GM18505 (cell line): ENCODE results near the gene PLET1.

Source experiments
- ATAC-seq: cut with Tn5 transposase; IDR thresholded peaks from one replicate; pipeline ENCODE4 v1.9.1; 2021; ENCODE audit not compliant: unreplicated experiment
- POLR2A ChIP-seq: IDR thresholded peaks from 4 replicates; pipeline ENCODE4 v1.6.1; 2011; ENCODE audit warnings: borderline replicate concordance; ENCODE audit not compliant: insufficient read depth, insufficient read length; ENCODE audit errors: extremely low read depth

The PLET1 gene, protein sequence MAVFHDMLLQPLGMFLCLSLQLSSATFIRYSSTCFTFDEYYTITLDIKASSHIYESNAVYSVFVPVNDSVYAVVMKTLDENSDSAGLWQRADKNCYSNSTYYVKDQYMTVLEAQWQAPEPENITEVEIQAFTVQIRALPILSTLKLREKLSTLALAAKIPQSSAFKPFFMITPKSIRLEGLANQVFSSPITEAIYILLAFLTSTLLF

DNA sequence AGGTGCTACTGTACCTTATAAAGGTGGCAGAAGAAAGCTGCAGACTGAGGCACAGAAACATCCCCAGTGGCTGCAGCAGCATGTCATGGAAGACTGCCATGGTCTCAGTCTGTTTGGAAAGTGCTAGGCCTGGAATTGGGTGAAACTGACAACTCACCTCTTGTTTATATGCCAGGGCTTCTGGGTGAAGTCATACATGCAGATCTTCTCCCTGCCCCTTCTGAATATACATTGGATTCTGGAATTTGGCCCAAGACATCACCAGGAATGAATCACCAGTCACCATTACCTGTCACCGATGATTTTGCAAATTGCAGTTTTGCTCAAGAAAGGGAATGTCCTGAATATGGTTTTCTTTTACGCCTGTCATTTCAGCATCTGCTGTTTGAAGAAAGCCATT is at the start of gene PLET1:
PLET1 (minus strand) TSS at position 371 of the 400 bp plus-strand sequence; CDS start at position 100, 271 bp downstream.
- no peak for ATAC-seq

DNA sequence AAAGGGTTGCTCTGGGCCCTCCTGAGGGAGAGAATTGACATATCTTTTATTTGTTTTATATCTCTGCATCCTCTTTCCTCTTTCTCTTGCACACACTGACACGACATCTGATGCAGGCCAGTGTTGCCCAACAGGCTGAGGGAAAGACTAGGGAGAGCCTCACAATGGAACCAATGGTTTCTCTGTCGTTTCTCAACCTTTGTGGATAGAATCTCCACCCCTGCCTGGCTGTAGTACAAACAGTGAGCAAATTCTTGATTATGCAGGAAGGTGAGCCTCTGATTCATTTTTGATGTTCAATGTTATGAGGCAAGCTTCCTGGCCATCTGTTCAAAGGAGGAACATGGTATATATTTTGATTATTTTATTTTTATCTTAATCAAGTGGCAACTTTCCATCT is 49.8 kb upstream of the PLET1 start:
- TF ChIP-seq POLR2A: no peak
- no peak for ATAC-seq

More for the DNA sequence above, at the start of gene PLET1:
- TF ChIP-seq POLR2A: no peak

DNA sequence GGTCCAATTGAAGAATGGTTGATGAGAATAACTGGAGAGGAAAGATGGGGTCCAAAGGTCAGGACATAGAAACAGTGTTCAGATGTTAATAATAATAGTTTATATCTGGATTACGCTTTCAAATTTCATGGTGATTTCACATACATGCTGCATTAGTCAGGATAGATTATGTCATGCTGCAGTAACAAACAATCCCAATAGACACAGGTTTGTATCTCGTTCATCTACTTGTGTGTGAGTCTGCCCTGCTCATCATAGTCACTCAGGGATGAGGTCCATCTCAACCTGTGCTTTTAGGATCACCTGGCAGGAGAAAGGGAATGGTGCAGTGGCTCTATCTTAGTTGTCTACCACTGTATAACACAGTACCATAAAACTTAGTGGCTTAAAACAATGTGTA is 48.0 kb upstream of the PLET1 start:
- ATAC-seq: no peak
- TF ChIP-seq POLR2A: no peak

DNA sequence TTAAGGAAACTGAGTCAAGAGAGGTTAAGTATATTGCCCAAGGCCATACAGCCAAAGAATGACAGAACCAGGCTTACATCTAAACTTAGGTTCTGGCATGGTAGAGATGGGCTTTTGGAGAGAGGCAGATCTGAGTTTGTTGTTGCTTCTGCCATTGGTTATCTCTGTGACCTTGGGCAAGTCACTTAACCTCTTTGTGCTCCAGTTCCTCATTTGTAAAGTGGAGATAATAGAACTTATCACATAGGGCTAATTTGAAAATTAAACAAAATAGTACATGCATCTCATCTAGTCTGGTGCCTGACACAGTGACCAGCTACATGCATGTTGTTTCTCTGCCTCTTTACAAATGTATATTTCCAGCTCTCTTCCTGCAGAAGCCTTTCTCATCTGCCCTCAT is 47.0 kb upstream of the PLET1 start:
- no peak for ATAC-seq
- no peak for TF ChIP-seq POLR2A

DNA sequence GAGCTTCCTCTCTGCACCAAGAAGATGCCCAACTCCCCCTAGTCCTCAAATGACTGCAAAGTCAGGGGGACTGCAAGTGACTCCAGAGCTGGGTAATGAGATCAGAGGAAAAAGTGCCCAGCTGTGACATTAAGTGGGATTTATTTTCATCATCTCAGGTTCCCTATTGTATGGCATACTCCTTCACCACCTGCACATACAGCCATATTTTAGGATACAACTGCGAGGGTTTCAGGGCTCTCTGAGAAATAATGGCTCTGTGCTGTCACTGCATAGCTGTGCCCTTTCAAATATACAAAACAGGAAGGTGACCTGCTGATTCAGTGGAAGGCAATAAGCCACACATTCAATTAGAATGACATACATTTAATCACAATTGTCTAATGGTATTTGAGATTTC is 45.6 kb upstream of the PLET1 start:
- TF ChIP-seq POLR2A: no peak
- no peak for ATAC-seq

DNA sequence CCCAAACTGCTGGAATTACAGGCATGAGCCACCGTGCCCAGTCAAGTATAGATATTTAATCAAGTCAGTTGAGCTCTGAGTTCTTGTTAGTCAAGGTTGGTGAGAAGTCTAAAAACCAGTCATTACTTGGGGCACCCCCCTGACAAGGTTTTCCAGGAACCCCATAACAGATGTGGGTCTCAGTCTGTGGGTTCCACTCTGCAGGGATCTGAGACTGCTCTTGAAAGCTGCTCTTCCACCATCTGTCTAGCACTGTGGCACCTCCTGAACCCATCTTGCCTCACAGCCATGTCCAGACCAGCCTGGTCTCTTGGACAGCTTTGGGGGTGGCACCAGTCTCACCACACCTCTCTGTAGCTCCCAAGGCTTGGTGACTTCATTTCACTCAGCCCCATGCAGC is 44.3 kb upstream of the PLET1 start:
- no peak for TF ChIP-seq POLR2A
- ATAC-seq: no peak

DNA sequence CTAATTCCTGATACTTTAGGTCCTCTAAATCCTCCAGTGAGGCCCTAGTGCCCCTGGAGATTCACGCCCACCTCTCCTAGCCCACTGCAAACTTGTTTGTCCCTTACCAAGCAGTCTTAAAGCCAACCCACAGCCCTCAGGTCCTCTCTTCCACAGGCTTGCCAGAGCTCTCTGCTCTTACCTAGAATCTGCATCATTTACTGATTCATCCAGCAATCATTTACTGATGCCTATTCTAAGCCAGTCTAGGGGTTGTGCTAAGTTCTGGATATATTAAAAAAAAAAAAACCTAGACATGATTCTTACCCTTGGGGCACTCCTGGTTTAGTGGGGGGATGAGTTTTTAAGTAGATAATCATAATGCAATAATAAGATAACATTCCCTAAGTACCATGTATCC is 43.0 kb upstream of the PLET1 start:
- no peak for ATAC-seq
- TF ChIP-seq POLR2A: no peak

DNA sequence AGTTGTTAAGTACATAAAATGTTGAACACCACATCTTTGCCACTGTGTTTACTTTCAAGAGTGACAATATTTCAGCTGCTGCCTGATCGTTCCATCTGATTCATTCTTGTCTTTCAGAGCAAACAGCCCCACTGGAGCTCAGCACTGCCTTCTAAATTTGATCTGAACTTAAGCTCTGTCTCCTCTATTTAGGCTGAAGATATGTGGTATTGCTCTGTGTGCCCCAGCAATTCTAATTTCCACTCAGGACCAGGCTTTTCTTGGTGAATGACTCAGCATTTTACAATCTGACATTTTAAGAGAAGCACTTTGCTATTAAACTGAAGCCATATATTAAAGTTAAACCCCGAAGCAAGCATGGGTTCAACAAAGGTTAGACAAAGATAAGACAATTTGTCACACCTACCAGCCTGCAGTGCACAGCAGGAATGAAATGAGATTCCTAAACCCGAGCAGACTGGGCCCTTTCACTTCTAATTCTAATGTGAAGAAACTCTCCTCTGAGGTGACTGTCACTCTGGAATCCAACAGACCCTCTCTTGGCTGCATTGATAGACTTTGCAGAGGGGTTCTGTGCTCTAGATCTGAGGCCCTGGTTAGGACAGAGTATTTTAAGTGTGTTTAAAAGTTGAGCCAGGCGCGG is 41.7 kb upstream of the PLET1 start:
- TF ChIP-seq POLR2A: no peak
- no peak for ATAC-seq

DNA sequence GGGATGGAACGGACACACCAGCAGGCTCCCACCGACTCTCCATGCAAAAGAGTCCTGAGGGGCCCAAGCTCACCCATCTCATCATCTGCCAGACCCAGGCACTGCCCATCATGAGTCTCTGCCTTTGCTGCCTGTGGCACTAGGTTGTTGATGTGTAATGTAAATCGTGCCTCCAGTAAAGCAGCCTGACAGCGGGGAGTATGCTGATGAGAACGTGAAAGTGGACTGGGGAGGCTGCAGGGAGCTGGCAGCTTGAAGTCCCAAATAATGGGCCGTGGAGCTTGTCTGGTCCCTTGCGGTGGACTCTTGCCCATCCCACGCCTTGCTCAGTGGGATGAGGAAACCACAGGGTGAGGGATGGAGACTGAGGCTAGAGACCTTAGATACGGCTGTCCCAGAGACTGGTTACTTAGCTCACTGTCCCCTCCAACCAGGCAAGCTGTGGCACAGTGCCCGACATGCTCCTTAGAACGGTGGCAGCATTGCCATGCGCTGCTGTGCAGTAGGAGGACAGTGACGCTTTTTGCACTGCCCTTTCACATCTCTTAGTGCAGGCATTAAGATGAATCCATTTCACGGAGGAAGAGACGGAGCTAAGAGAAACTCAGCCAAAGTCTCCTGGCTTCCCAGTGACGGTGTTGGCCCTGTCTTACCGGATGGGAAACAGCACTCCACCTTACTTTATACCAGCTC is 39.6 kb upstream of the PLET1 start:
- ATAC-seq: no peak
- no peak for TF ChIP-seq POLR2A

DNA sequence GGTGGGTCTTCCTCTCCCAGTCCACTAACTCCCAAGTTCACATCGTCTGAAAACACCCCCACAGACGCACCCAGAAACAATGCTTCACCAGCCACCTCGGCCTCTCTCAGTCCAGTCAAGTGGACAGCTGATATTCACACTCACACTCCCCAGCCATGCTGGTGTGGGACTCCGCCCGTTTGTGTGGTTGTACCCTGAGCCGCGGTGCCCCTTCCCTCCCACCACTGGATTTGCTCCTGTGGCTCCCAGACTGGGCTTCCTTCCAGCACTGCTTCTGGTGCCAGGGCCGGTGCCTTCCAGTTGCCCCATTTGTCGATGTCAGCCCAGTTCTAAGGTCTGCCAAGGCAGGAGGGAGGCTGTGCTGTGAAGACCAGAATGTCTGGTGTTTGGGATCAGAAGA is 37.9 kb upstream of the PLET1 start:
- no peak for ATAC-seq
- TF ChIP-seq POLR2A: no peak

DNA sequence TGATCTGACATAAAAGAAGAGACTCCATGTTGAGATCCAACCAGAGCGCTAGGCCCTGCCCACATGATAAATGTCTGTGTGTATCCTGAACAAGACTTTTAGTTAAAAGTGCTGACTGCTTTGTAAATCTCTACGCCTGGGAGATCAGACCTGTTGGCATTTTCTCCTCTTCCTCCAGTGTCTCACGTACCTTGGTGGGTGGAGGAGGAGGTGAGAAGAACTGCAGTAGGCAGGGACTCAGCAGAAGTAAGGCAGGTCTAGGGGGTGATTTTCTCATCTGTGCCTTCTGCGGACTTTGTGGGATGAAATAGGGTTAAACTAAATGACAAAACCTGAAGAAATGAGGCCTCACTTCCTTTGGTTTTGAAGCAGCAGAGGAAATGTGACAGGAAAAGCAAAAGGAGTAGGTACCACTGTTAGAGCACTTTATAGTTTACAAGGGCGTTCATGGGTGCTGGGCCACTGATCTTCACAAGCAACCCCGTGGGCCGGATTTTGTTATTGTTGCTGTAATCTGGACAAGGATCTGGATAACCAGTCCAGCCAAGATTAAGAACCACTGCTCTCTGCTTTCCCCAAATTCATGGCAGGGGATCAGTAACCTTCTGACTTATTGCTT is 36.7 kb upstream of the PLET1 start:
- TF ChIP-seq POLR2A: no peak
- ATAC-seq: no peak

DNA sequence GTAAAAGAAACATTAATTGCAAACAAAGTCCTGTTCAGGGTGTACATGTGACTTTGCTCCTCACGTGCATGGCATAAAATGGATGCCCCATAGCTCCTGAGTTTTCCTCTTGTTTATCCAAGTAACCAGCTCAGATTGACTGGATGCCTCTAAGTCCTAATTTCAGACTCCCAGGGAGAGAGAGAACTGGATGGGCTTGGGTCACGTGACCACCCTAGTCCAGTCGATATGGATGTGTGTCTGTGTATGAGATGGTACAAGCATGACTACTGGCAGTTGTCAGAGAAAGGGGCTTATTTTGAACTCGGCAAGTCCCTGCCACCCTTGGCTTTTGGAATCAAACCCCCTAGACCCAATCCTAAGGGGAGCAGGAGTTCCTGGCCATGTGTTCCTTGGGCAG is 35.4 kb upstream of the PLET1 start:
- no peak for TF ChIP-seq POLR2A
- no peak for ATAC-seq

DNA sequence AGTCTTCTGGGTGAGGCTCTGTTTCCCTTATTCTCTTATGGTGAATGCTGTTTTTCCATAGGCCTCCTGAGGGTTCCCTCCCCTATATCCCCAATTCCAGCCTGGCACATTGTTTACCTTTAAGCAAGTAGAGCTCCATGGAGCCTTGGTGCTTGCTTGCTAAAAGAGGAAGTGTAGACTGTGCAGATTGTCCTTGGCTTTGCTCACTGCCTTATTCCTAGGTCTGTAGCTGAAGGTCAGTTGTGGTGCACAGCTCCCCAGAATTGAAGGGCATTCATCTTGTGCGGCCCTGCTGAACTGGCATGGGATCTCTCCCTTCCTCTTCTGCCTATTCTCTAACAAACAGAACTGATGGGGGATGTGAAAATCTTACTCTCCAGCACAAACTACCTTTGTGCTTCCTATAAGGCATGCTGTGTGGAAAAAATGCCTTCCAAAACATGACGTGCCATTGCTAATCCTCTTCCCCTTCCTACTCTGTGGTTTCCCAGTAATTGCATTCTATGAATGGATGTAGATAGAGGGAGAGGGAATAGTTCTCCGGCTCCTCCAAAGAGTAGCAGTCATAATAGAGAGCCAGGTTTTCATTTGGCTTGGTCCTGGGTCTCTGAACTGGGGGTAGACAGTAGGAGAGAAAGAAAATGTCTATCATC is 34.2 kb upstream of the PLET1 start:
- TF ChIP-seq POLR2A: no peak
- ATAC-seq: no peak
